ENCODE measurements around the gene SH3BGRL2.

- TF ChIP-seq CTCF (IDR thresholded peaks at IDR 0.05; ENCODE audit: low read length), result no peak
- no peak for TF ChIP-seq EZH2phosphoT487 (IDR thresholded peaks at IDR 0.05; ENCODE audit: low read length)
- no peak for TF ChIP-seq EZH2 (optimal IDR thresholded peaks at IDR 0.05; ENCODE audit: low read depth, low read length)
Observed at GRCh38 chr6:79612457-79612856, 18.7 kb upstream of the SH3BGRL2 start.

All from MM.1S (cell line).